D721Med (cell line): ENCODE data around the gene MYO9B.

Experiments used
- DNase-seq: peaks from one replicate; pipeline ENCODE4 v3.0.0; 2011; ENCODE audit warnings: low spot score; ENCODE audit not compliant: insufficient read length
- FAIRE-seq: peaks from 2 replicates; lab custom pipeline; 2011; peaks lifted over from hg19 to GRCh38; lab: Jason Lieb, UNC
- CTCF ChIP-seq: IDR thresholded peaks from 2 replicates; pipeline ENCODE4 v1.5.1; 2012; ENCODE audit warnings: mild to moderate bottlenecking, control low read depth; ENCODE audit not compliant: insufficient read depth; ENCODE audit errors: missing control alignments

Gene MYO9B

DNA sequence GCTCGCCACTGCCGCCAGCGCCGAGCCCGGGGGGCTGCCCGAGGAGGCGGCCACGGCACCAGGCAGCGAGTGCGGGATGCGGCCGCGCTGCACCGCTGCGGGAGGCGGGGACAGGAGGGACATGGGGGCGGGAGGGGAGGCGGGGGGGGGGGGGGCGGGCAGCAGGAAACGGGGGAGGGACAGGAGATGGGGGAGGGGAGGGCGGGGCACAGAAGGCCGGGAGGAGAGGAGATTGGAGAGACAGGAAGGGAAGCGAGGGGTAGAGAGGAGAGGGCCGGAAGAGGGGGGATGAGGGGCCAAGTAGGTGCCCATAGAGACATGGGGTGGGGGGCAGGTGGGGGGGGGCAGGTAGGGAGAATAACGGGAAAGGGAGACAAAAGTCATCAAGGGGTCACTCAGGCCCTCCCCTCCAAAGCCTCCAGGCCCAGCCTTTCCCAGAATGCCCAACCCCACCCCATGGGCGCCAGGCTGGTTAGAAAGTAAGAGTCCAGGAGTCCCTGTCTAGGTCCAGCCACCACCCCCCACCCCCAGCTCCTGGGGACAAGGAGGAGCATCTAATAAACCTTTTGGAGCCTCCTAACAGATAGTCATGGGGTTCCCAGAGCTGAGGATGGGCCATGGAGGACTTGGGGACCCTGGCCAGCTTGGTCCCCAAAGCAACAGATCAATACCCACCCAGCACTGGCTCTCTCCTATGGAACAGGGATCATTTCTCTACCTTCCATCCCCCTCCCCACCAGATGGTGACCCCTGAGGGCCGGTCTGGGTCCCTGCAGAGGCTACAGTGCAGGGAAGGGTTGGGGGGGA lies 160.6 kb downstream of the MYO9B start:
- no peak for FAIRE-seq
- no peak for DNase-seq
- TF ChIP-seq CTCF, result no peak

GRCh38 chr19:17236811-17237543 lies 161.4 kb downstream of the MYO9B start:
- no peak for TF ChIP-seq CTCF
- FAIRE-seq (no peak), DNase-seq (no peak)

DNA sequence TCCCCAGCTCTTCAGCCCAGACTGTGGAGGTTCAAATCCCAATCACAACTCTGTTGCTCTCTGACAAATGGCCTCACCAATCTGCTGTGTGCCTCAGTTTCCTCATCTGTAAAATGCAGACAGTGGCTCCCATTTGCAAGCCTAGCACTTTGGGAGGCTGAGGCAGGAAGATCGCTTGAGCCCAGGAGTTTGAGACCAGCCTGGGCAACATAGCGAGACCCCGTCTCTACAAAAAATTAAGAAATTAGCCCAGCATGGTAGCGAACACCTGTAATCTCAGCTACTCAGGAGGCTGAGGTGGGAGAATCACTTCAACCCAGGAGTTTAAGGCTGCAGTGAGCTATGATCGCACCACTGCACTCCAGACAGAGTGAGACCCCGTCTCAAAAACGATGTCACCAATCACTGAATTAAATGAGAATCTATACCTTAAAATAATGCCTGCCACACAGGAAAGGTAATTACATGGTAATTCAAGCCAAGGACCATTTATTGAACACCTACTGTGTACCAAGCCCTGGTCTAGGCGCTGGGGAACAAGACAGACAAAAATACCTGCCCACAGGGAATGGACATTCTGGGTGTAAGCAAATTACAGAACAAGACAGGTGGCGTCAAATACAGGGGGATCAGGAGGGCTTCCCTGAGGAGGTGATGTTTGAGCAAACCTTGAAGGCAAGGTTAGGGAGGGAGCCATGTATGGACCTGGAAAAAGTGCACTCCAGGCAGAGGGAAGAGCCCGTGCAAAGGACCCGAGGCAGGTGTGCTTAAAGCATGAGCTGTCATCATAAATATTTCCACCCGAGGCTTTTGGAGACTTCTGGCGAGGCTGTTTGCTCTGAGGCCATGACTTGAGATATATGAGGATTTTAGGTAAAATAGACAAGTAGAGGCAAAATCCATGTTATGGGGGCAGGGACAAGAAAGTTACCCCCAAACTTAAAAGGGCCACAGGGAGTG lies 162.4 kb downstream of the MYO9B start:
- DNase-seq, result no peak
- FAIRE-seq, result no peak
- no peak for TF ChIP-seq CTCF

DNA sequence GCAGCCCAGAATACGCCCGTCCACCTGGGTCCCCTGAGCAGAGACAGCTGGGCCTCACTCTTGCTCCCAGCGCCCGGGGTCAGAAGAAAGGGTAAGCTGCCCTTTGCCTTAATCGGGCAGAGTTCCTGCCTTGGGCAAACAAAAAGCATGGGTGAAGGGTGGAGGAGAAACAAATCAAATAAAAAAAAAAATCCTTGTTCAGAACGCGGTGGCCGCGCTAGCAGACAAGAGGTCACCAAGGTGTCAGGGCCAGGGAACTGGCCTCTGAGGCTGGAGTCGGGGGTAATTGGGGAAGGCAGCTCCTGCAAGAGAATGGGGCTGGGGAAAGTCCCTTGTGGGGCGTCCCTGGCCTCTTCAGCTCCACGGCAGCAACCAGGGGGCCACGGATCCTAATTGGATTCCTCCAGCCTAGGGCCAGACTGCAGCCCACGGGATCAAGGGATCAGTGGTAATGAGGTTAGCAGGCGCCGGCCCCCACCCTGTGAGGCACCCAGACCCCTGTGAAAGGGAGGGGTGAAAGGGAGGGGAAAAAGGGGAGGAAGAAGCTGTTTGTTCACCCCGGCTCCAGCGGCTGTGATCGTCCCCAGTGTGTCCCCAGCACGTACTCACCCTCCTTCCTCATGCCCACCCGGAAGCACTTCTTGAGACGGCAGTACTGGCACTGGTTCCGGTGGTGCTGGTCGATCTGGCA lies 164.6 kb downstream of the MYO9B start:
- TF ChIP-seq CTCF, result no peak
- no peak for FAIRE-seq
- DNase-seq, result peak; percentile 83

DNA sequence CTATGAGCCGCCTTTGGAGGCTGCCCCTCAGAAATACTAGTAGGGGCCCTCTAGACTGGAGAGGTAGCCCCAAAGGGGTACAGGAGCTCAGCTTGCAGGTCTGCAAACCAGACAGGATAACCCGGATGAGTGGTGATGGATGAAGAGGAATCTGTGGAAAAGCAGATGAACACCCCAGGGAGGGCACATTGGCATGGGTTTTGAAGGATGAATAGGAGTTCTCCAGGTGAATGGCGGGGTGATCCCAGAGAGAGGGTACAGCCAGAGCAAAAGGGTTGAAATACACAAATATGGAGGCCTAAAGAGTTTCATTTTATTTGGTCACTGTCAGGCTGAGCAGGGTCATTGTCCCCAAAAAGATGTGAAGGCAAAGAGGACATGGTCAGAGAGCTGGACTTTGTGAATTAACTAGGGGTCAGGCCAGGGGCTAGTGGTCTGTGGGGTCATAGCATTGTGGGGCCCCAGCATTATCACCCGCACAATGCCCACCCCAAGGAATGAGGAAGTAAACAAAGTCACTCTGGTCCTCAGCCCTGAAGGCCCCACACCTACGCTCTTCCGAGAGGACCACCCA lies 165.3 kb downstream of the MYO9B start:
- no peak for FAIRE-seq
- no peak for TF ChIP-seq CTCF

More for the DNA sequence above, 165.3 kb downstream of the MYO9B start:
- no peak for DNase-seq
